Subcutaneous abdominal adipose tissue (tissue), 5 donors: Measurements from ENCODE around the gene XKR7.

ENCODE experiments used
- H3K27ac ChIP-seq: one replicate; pipeline ENCODE4 v1.7.0; 2013; ENCODE audit warnings: low read depth, mild to moderate bottlenecking, inconsistent platforms, low read length, moderate library complexity
- H3K27me3 ChIP-seq, 5 donors: one replicate each; pipeline ENCODE4 v1.7.0; 2013; ENCODE audit warnings: low read length in 5 of 5, inconsistent platforms in 1 of 5; ENCODE audit not compliant: control insufficient read depth in 5 of 5, insufficient read depth in 4 of 5
- H3K36me3 ChIP-seq, 5 donors: one replicate each; pipeline ENCODE4 v1.7.0; 2013; ENCODE audit warnings: low read length in 5 of 5; ENCODE audit not compliant: control insufficient read depth in 5 of 5, insufficient read depth in 5 of 5
- H3K4me1 ChIP-seq, 5 donors: one replicate each; pipeline ENCODE4 v1.7.0; 2013; ENCODE audit warnings: low read length in 5 of 5, mild to moderate bottlenecking in 3 of 5, moderate library complexity in 1 of 5; ENCODE audit not compliant: control insufficient read depth in 5 of 5, insufficient read depth in 5 of 5
- H3K4me3 ChIP-seq, 5 donors: one replicate each; pipeline ENCODE4 v1.7.0; 2013; ENCODE audit warnings: low read length in 5 of 5, low read depth in 1 of 5
- H3K9ac ChIP-seq, 5 donors: one replicate each; pipeline ENCODE4 v1.7.0; 2013; ENCODE audit warnings: low read length in 5 of 5, mild to moderate bottlenecking in 4 of 5, moderate library complexity in 3 of 5
- H3K9me3 ChIP-seq, 5 donors: one replicate each; pipeline ENCODE4 v1.7.0; 2013; ENCODE audit warnings: low read length in 5 of 5; ENCODE audit not compliant: control insufficient read depth in 5 of 5
- donor health status: healthy.
- donor health status: healthy.
- donor health status: healthy.
- donor health status: healthy.
- donor health status: healthy.

XKR7 gene

DNA sequence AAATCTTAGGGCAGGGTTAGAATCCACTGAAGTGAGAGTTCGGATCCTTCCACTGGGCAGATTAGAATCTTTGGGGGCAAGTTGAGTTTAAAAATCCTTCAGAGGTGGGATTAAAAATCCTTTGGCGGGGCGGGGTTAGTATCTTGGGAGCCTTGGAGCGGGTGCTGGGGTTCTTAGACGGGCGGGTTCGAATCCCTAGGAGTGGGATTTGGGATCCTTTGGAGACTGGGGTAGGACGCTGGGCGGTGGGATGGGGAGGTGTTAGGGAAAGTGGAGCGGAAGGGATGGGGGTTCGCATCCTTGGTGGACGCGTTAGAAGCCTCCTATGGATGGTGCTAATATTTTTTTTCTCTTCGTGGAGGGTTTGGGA, 83.8 kb downstream of the XKR7 start:
- Histone ChIP-seq H3K9ac (peak overlapping the region in 1 of 5 donors; percentile 51), H3K9me3 (no peaks in the 10 kb centered on the region), H3K36me3 (peaks cover 0 to 3% (median 0%) of the 10 kb centered on the region in 5 donors), H3K4me1 (peaks cover 0 to 21% (median 9%) of the 10 kb centered on the region in 5 donors), H3K27me3 (peaks cover 18 to 34% (median 26%) of the 10 kb centered on the region in 5 donors), H3K4me3 (peak overlapping the region in 4 of 5 donors; percentile 11 to 66 (median 45)), H3K27ac (no peak overlapping the region)

DNA sequence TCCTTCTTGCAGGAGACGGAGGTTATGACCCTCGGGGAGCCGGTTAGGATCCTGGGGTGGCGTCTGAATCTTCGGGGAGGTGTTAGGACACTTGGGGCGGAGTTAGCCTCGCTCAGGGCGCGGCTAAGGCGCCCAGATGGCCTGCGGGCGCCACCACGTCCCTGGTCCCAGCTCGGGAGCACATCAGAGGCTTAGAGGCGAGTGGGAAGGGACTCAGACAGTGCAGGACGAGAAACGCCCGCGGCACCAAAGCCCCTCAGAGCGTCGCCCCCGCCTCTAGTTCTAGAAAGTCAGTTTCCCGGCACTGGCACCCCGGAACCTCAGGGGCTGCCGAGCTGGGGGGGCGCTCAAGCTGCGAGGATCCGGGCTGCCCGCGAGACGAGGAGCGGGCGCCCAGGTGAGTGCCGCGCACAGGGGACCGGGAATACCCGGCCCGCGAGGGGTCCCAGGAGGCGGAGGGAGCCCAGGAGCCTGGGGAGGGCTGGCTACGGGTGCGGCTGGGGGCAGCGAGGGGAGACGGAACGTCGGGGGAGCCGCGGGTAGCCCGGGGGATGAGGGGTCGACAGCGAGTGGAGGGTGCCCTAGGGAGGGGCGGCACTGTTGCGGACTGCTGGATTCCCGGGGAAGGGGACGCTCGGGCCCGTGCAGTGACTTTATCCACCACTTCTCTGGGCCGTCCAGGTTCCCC, 84.3 kb downstream of the XKR7 start, which contains the start of gene HCK:
HCK (plus strand) TSS at position 153 of the 688 bp plus-strand sequence.
- Histone ChIP-seq H3K9ac (peak within 1 kb of the TSS in 2 of 5 donors; percentile 51 to 56), H3K36me3 (peaks cover 0 to 3% (median 0%) of the 10 kb centered on the region in 5 donors), H3K4me1 (peaks cover 0 to 21% (median 9%) of the 10 kb centered on the region in 5 donors), H3K27ac (no peak within 1 kb of the TSS), H3K4me3 (peak within 1 kb of the TSS; percentile 25 to 66 (median 40)), H3K9me3 (no peaks in the 10 kb centered on the region), H3K27me3 (peaks cover 18 to 34% (median 27%) of the 10 kb centered on the region in 5 donors)

DNA sequence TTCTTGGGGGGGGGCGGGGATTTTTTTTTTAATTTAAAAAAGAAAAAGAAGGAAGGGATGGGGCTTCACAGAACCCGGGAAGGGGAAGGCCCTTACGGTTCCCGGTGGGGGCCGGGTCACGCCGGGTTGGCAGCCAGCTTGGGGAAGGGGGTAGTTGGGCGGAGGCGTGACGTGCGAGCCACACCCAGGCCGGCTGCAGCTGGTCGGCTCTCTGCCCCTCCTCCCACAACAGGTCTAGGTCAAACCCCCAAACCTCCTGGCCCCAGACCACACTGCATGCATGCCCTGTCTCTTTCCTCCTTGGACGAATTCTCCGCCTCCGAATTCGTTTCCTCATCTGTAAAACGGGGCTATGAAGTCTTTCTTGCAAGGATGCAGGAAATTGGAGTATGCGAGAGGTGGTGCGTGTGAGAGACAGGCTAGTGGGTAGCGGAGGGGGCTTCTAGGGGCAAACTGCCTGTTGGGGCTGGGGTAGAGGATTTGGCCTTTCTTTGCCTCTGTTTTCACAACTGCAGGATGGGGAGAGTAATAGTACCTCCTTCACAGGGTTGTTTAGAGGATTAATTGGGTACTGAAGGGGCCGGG, 84.9 kb downstream of the XKR7 start:
- H3K27me3 ChIP-seq, result peaks cover 18 to 37% (median 29%) of the 10 kb centered on the region in 5 donors
- H3K9ac ChIP-seq, result peak overlapping the region in 1 of 5 donors; percentile 11
- peaks cover 0 to 3% (median 0%) of the 10 kb centered on the region in 5 donors for H3K36me3 ChIP-seq
- H3K4me3 ChIP-seq, result peak overlapping the region; percentile 25 to 66 (median 40)
- H3K4me1 ChIP-seq, result peaks cover 0 to 21% (median 9%) of the 10 kb centered on the region in 5 donors
- no peaks in the 10 kb centered on the region for H3K9me3 ChIP-seq
- no peak overlapping the region for H3K27ac ChIP-seq
